H9 (cell line): ENCODE data around the gene MTF1. TPM values are rescaled to one million over a fixed set of nuclear protein-coding genes. Genes with fewer than 3 reads are reported as not detected.

ENCODE experiments used
- DNase-seq: peaks from one replicate; pipeline ENCODE4 v3.0.0-alpha.2; 2017
- H2AFZ ChIP-seq: one replicate; pipeline ENCODE4 v1.6.1; 2013; ENCODE audit warnings: mild to moderate bottlenecking, low read length, control low read depth, moderate library complexity
- H2AK5ac ChIP-seq: 2 replicates; pipeline ENCODE4 v1.6.1; 2013; ENCODE audit warnings: low read length, control low read depth, mixed read lengths; ENCODE audit not compliant: insufficient read length
- H2BK120ac ChIP-seq: one replicate; pipeline ENCODE4 v1.6.1; 2013; ENCODE audit warnings: low read depth, mild to moderate bottlenecking, low read length, control low read depth, inconsistent platforms; ENCODE audit not compliant: poor library complexity, severe bottlenecking
- H2BK12ac ChIP-seq: 2 replicates; pipeline ENCODE4 v1.6.1; 2013; ENCODE audit warnings: low read length, control low read depth, mixed read lengths, low read depth; ENCODE audit not compliant: insufficient read length
- H2BK15ac ChIP-seq: 2 replicates; pipeline ENCODE4 v1.6.1; 2013; ENCODE audit warnings: low read depth, low read length, control low read depth
- H2BK20ac ChIP-seq: one replicate; pipeline ENCODE4 v1.6.1; 2013; ENCODE audit warnings: low read depth, mild to moderate bottlenecking, low read length, control low read depth, inconsistent platforms; ENCODE audit not compliant: poor library complexity, severe bottlenecking
- H2BK5ac ChIP-seq: 2 replicates; pipeline ENCODE4 v1.6.1; 2013; ENCODE audit warnings: low read length, control low read depth, mixed read lengths; ENCODE audit not compliant: insufficient read length
- H3K14ac ChIP-seq: 2 replicates; pipeline ENCODE4 v1.6.1; 2013; ENCODE audit warnings: low read length, control low read depth; ENCODE audit not compliant: insufficient read depth
- H3K18ac ChIP-seq: 2 replicates; pipeline ENCODE4 v1.6.1; 2013; ENCODE audit warnings: low read depth, mild to moderate bottlenecking, mixed read lengths, low read length, control low read depth; ENCODE audit not compliant: insufficient read length
- H3K23ac ChIP-seq: 2 replicates; pipeline ENCODE4 v1.6.1; 2013; ENCODE audit warnings: low read length, control low read depth, mixed read lengths, low read depth; ENCODE audit not compliant: insufficient read length
- H3K23me2 ChIP-seq: 2 replicates; pipeline ENCODE4 v1.6.1; 2013; ENCODE audit warnings: low read depth, mild to moderate bottlenecking, mixed read lengths, low read length, control low read depth; ENCODE audit not compliant: insufficient read length, poor library complexity, severe bottlenecking
- H3K27ac ChIP-seq: 2 replicates; pipeline ENCODE4 v1.5.1; 2013; ENCODE audit warnings: low read length, control low read depth, mixed read lengths, low read depth; ENCODE audit not compliant: insufficient read length
- H3K27me3 ChIP-seq: 2 replicates; pipeline ENCODE4 v1.6.1; 2013; ENCODE audit warnings: low read length, control low read depth, inconsistent platforms; ENCODE audit not compliant: insufficient read depth
- H3K4ac ChIP-seq: 2 replicates; pipeline ENCODE4 v1.6.1; 2013; ENCODE audit warnings: low read depth, mild to moderate bottlenecking, control low read depth, inconsistent platforms, low read length, moderate library complexity
- H3K4me1 ChIP-seq: 2 replicates; pipeline ENCODE4 v1.6.1; 2013; ENCODE audit warnings: low read length, control low read depth, inconsistent platforms; ENCODE audit not compliant: insufficient read depth
- H3K4me2 ChIP-seq: 2 replicates; pipeline ENCODE4 v1.6.1; 2013; ENCODE audit warnings: low read length, control low read depth, mixed read lengths; ENCODE audit not compliant: insufficient read length, insufficient read depth
- H3K56ac ChIP-seq: 2 replicates; pipeline ENCODE4 v1.6.1; 2013; ENCODE audit warnings: low read depth, mild to moderate bottlenecking, mixed read lengths, low read length, control low read depth; ENCODE audit not compliant: insufficient read length
- H3K79me1 ChIP-seq: 2 replicates; pipeline ENCODE4 v1.6.1; 2013; ENCODE audit warnings: low read depth, mild to moderate bottlenecking, moderate library complexity, low read length, control low read depth, inconsistent platforms; ENCODE audit not compliant: insufficient read depth, poor library complexity, severe bottlenecking
- H3K79me2 ChIP-seq: 2 replicates; pipeline ENCODE4 v1.6.1; 2013; ENCODE audit warnings: low read length, control low read depth, inconsistent platforms; ENCODE audit not compliant: insufficient read depth
- H3K9ac ChIP-seq: 2 replicates; pipeline ENCODE4 v1.6.1; 2013; ENCODE audit warnings: low read length, control low read depth, mixed read lengths; ENCODE audit not compliant: insufficient read length; ENCODE audit errors: extremely low read depth
- H3K9me3 ChIP-seq: one replicate; pipeline ENCODE4 v1.6.1; 2013; ENCODE audit warnings: low read depth, low read length, inconsistent platforms; ENCODE audit not compliant: control insufficient read depth
- H3T11ph ChIP-seq: one replicate; pipeline ENCODE4 v1.6.1; 2013; ENCODE audit warnings: mild to moderate bottlenecking, low read length, control low read depth, inconsistent platforms
- H4K20me1 ChIP-seq: one replicate; pipeline ENCODE4 v1.6.1; 2013; ENCODE audit not compliant: control insufficient read depth, insufficient read length, insufficient read depth
- H4K5ac ChIP-seq: 2 replicates; pipeline ENCODE4 v1.6.1; 2013; ENCODE audit warnings: low read depth, mild to moderate bottlenecking, mixed read lengths, low read length, control low read depth; ENCODE audit not compliant: insufficient read length
- H4K8ac ChIP-seq: replicated peaks from 2 replicates; pipeline ENCODE4 v1.6.1; 2013; ENCODE audit warnings: low read length, control low read depth, mixed read lengths, low read depth; ENCODE audit not compliant: insufficient read length
- H4K91ac ChIP-seq: 2 replicates; pipeline ENCODE4 v1.6.1; 2013; ENCODE audit warnings: low read depth, mild to moderate bottlenecking, moderate library complexity, mixed read lengths, low read length, control low read depth; ENCODE audit not compliant: insufficient read length
- H3K27ac Mint-ChIP-seq, 3 experiments: 2 replicates in 2 of 3; 3 replicates in 1 of 3; pipeline ENCODE4 v1.8.0; 2020 to 2021; ENCODE audit warnings: mixed read lengths in 3 of 3, mild to moderate bottlenecking in 1 of 3, moderate library complexity in 1 of 3
- H3K27me3 Mint-ChIP-seq: 2 replicates; pipeline ENCODE4 v1.8.0; 2021; ENCODE audit warnings: low read depth, mild to moderate bottlenecking, moderate library complexity, mixed read lengths
- H3K36me3 Mint-ChIP-seq, 3 experiments: 2 replicates in 2 of 3; 3 replicates in 1 of 3; pipeline ENCODE4 v1.8.0; 2020 to 2021; ENCODE audit warnings: low read depth in 3 of 3, mixed read lengths in 3 of 3; ENCODE audit not compliant: insufficient read depth in 1 of 3
- H3K4me1 Mint-ChIP-seq, 2 experiments: 2 replicates each; pipeline ENCODE4 v1.8.0; 2020; ENCODE audit warnings: mixed read lengths in 2 of 2
- H3K4me3 Mint-ChIP-seq, 2 experiments: 2 replicates in 1 of 2; 3 replicates in 1 of 2; pipeline ENCODE4 v1.8.0; 2020 to 2021; ENCODE audit warnings: mild to moderate bottlenecking in 2 of 2, mixed read lengths in 2 of 2, moderate library complexity in 1 of 2
- H3K9me3 Mint-ChIP-seq, 2 experiments: 2 replicates in 1 of 2; 3 replicates in 1 of 2; pipeline ENCODE4 v1.8.0; 2020; ENCODE audit warnings: mild to moderate bottlenecking in 2 of 2, mixed read lengths in 2 of 2, moderate library complexity in 1 of 2
- WGBS: extraction: QIAGEN DNeasy Blood & Tissue Kit; methylation state at CpG from one replicate; pipeline ENCODE4 v1.1.7; 2013; ENCODE audit warnings: missing lambda C conversion rate, low lambda C conversion rate, mixed read lengths; ENCODE audit not compliant: insufficient read length; ENCODE audit errors: extremely low coverage; 5-methylcytosine and 5-hydroxymethylcytosine counted together
- total RNA-seq: library from RNA; stranded (reverse); gene quantifications from 2 replicates; pipeline ENCODE4 v1.2.1, GENCODE V29; 2021
- TF ChIP-seq, protein P1 (sequence below): fragments of 200-600 bp; sonication (generic); conservative IDR thresholded peaks from 3 replicates; pipeline ENCODE4 v1.8.0; 2021; ENCODE audit warnings: antibody characterized with exemption, mild to moderate bottlenecking

Gene MTF1
- total RNA-seq, 1 experiment from 2014 or later, result 17.0 TPM

DNA sequence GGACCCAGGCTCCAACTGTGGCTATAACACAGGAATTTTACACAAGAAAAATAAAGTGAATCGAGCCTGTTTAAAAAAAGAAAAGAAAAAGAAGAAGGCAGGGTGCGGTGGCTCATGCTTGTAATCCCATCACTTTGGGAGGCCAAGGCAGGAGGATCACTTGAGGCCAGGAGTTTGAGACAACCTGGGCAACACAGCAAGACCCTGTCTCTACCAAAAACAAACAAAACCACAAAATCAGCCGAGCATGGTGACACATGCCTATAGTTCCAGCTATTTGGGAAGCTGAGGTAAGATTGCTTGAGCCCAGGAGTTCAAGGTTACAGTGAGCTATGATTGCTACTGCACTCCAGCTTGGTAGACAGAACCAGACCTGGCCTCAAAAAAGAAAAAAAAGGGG, 17.7 kb downstream of the MTF1 start:
- H3K27ac ChIP-seq, result no peak overlapping the region
- Mint-ChIP-seq H3K4me1 (no peaks in the 10 kb centered on the region), H3K36me3 (peaks cover 5 to 27% (median 9%) of the 10 kb centered on the region in 3 experiments; a peak in 6 of 7 replicates), H3K4me3 (no peak overlapping the region), H3K27me3 (no peaks in the 10 kb centered on the region), H3K9me3 (no peaks in the 10 kb centered on the region), H3K27ac (no peak overlapping the region)
- H2AFZ ChIP-seq, result no peak overlapping the region
- no peak overlapping the region for H3K14ac ChIP-seq
- H3K18ac ChIP-seq, result no peak overlapping the region
- H3K79me1 ChIP-seq, result no peaks in the 10 kb centered on the region
- H3T11ph ChIP-seq, result no peak overlapping the region
- H2BK12ac ChIP-seq, result no peak overlapping the region
- H3K27me3 ChIP-seq, result no peaks in the 10 kb centered on the region
- H3K9me3 ChIP-seq, result no peaks in the 10 kb centered on the region
- no peak overlapping the region for H2BK5ac ChIP-seq
- no peak overlapping the region for H4K5ac ChIP-seq
- no peak overlapping the region for H3K4me2 ChIP-seq
- H2BK120ac ChIP-seq, result no peak overlapping the region
- no peak overlapping the region for H3K56ac ChIP-seq
- no peak overlapping the region for H4K91ac ChIP-seq
- H3K4ac ChIP-seq, result no peak overlapping the region
- H3K23me2 ChIP-seq, result no peaks in the 10 kb centered on the region
- H2BK20ac ChIP-seq, result no peak overlapping the region
- H4K20me1 ChIP-seq, result no peaks in the 10 kb centered on the region
- H3K79me2 ChIP-seq, result no peaks in the 10 kb centered on the region
- no peak overlapping the region for H2AK5ac ChIP-seq
- no peak overlapping the region for H3K23ac ChIP-seq
- TF ChIP-seq, protein P1, sequence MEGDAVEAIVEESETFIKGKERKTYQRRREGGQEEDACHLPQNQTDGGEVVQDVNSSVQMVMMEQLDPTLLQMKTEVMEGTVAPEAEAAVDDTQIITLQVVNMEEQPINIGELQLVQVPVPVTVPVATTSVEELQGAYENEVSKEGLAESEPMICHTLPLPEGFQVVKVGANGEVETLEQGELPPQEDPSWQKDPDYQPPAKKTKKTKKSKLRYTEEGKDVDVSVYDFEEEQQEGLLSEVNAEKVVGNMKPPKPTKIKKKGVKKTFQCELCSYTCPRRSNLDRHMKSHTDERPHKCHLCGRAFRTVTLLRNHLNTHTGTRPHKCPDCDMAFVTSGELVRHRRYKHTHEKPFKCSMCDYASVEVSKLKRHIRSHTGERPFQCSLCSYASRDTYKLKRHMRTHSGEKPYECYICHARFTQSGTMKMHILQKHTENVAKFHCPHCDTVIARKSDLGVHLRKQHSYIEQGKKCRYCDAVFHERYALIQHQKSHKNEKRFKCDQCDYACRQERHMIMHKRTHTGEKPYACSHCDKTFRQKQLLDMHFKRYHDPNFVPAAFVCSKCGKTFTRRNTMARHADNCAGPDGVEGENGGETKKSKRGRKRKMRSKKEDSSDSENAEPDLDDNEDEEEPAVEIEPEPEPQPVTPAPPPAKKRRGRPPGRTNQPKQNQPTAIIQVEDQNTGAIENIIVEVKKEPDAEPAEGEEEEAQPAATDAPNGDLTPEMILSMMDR, result no peak
- no peak overlapping the region for H4K8ac ChIP-seq
- H3K4me1 ChIP-seq, result no peaks in the 10 kb centered on the region
- H2BK15ac ChIP-seq, result no peak overlapping the region
- WGBS, result no CpG with 5 or more reads among the region's 3 CpGs
- no peak for DNase-seq
- no peak overlapping the region for H3K9ac ChIP-seq
